IMR-90 (cell line): ENCODE measurements around the gene SREK1IP1. TPM values are rescaled to one million over a fixed set of nuclear protein-coding genes. Genes with fewer than 3 reads are reported as not detected.

Experiments used
- ATAC-seq: fragments of 200-7000 bp; cut with Tn5 transposase; 2 replicates; pipeline ENCODE4 v1.9.1; 2020; ENCODE audit warnings: low read depth, mild to moderate bottlenecking, moderate library complexity
- BruUV-seq: library from RNA; stranded (reverse); fragments of 400-500 nt; replicated peaks from 2 replicates; lab custom pipeline; 2021; lab: Mats Ljungman, UMichigan
- CTCF ChIA-PET: fragments of 300-600 bp; formaldehyde crosslinking; extraction: SDS; loops from one replicate; lab custom pipeline; 2021; ENCODE audit warnings: antibody characterized with exemption; lab: Yijun Ruan, JAX
- POLR2A ChIA-PET: fragments of 300-600 bp; sonication (Branson Sonifier 250); formaldehyde crosslinking; loops from one replicate; lab custom pipeline; 2022; ENCODE audit warnings: antibody characterized with exemption; ENCODE audit not compliant: unreplicated experiment; lab: Charles Lee
- DNase-seq: peaks from one replicate; pipeline ENCODE4 v3.0.0; 2013
- H2AFZ ChIP-seq: replicated peaks from 2 replicates; pipeline ENCODE3; 2013; ENCODE audit warnings: low read length, mild to moderate bottlenecking; ENCODE audit not compliant: poor library complexity
- H2AK5ac ChIP-seq: 2 replicates; pipeline ENCODE4 v1.6.1; 2013; ENCODE audit warnings: low read depth, low read length, inconsistent platforms
- H2AK9ac ChIP-seq: replicated peaks from 2 replicates; pipeline ENCODE3; 2013; ENCODE audit warnings: mild to moderate bottlenecking, low read depth, low read length, moderate library complexity; ENCODE audit not compliant: poor library complexity
- H2BK120ac ChIP-seq: 2 replicates; pipeline ENCODE4 v1.6.1; 2013; ENCODE audit warnings: low read depth, low read length, inconsistent platforms
- H2BK15ac ChIP-seq: 3 replicates; pipeline ENCODE4 v1.6.1; 2013; ENCODE audit warnings: low read depth, low read length, inconsistent platforms
- H2BK20ac ChIP-seq: 2 replicates; pipeline ENCODE4 v1.6.1; 2013; ENCODE audit warnings: low read depth, mild to moderate bottlenecking, inconsistent platforms, low read length, moderate library complexity
- H2BK5ac ChIP-seq: 2 replicates; pipeline ENCODE4 v1.6.1; 2013; ENCODE audit warnings: mild to moderate bottlenecking, low read depth, low read length, inconsistent platforms; ENCODE audit not compliant: poor library complexity, severe bottlenecking
- H3K14ac ChIP-seq: replicated peaks from 2 replicates; pipeline ENCODE4 v1.6.1; 2013; ENCODE audit warnings: low read depth, low read length, inconsistent platforms
- H3K18ac ChIP-seq: 2 replicates; pipeline ENCODE4 v1.6.1; 2013; ENCODE audit warnings: low read depth, low read length, control low read depth
- H3K23ac ChIP-seq: 2 replicates; pipeline ENCODE4 v1.6.1; 2013; ENCODE audit warnings: low read depth, low read length, inconsistent platforms
- H3K27ac ChIP-seq: 2 replicates; pipeline ENCODE4 v1.5.1; 2013; ENCODE audit warnings: mild to moderate bottlenecking, control low read depth, low read length; ENCODE audit not compliant: insufficient read depth
- H3K27me3 ChIP-seq: 2 replicates; pipeline ENCODE4 v1.6.1; 2013; ENCODE audit warnings: low read length; ENCODE audit not compliant: control insufficient read depth, insufficient read depth
- H3K36me3 ChIP-seq: 2 replicates; pipeline ENCODE4 v1.6.1; 2013; ENCODE audit warnings: low read length, mixed read lengths; ENCODE audit not compliant: control insufficient read depth, insufficient read depth
- H3K4ac ChIP-seq: 2 replicates; pipeline ENCODE4 v1.6.1; 2013; ENCODE audit warnings: low read depth, low read length, inconsistent platforms
- H3K4me1 ChIP-seq: 2 replicates; pipeline ENCODE4 v1.6.1; 2013; ENCODE audit warnings: low read length, mixed read lengths; ENCODE audit not compliant: control insufficient read depth, insufficient read depth
- H3K4me2 ChIP-seq: 2 replicates; pipeline ENCODE4 v1.6.1; 2013; ENCODE audit warnings: low read depth, mild to moderate bottlenecking, control low read depth, low read length, moderate library complexity
- H3K4me3 ChIP-seq: 2 replicates; pipeline ENCODE4 v1.5.1; 2013; ENCODE audit warnings: low read depth, mild to moderate bottlenecking, control low read depth, low read length, moderate library complexity; ENCODE audit not compliant: insufficient read depth
- H3K56ac ChIP-seq: 2 replicates; pipeline ENCODE4 v1.6.1; 2013; ENCODE audit warnings: low read length, inconsistent platforms; ENCODE audit not compliant: insufficient read depth; ENCODE audit errors: extremely low read depth
- H3K79me1 ChIP-seq, 2 experiments: 2 replicates each; pipeline ENCODE4 v1.6.1; 2013; ENCODE audit warnings: low read length in 2 of 2, inconsistent platforms in 1 of 2, low read depth in 1 of 2
- H3K9ac ChIP-seq: 2 replicates; pipeline ENCODE4 v1.6.1; 2013; ENCODE audit warnings: low read depth, low read length, control low read depth
- H3K9me1 ChIP-seq: 2 replicates; pipeline ENCODE4 v1.6.1; 2013; ENCODE audit warnings: low read length, inconsistent platforms; ENCODE audit not compliant: insufficient read depth
- H3K9me3 ChIP-seq: 2 replicates; pipeline ENCODE4 v1.6.1; 2013; ENCODE audit warnings: low read length; ENCODE audit not compliant: control insufficient read depth, insufficient read depth
- H4K20me1 ChIP-seq: 2 replicates; pipeline ENCODE4 v1.6.1; 2013; ENCODE audit warnings: low read length, inconsistent platforms; ENCODE audit not compliant: insufficient read depth
- H4K5ac ChIP-seq: 2 replicates; pipeline ENCODE4 v1.6.1; 2013; ENCODE audit warnings: mild to moderate bottlenecking, low read depth, low read length, control low read depth
- H4K8ac ChIP-seq, 2 experiments: 2 replicates each; pipeline ENCODE4 v1.6.1; 2013; ENCODE audit warnings: low read depth in 2 of 2, low read length in 2 of 2, control low read depth in 1 of 2, inconsistent platforms in 1 of 2
- H4K91ac ChIP-seq: 2 replicates; pipeline ENCODE4 v1.6.1; 2013; ENCODE audit warnings: low read depth, low read length, inconsistent platforms; ENCODE audit not compliant: insufficient read depth
- BHLHE40 ChIP-seq: fragments of 150-350 bp; IDR thresholded peaks from 2 replicates; pipeline ENCODE4 v1.6.1; 2016; ENCODE audit warnings: mild to moderate bottlenecking, low read depth, low read length
- CEBPB ChIP-seq: IDR thresholded peaks from 2 replicates; pipeline ENCODE4 v1.6.1; 2012; ENCODE audit warnings: low read depth, low read length, improper control_type of control experiment
- CHD1 ChIP-seq: IDR thresholded peaks from 2 replicates; pipeline ENCODE4 v1.6.1; 2012; ENCODE audit warnings: low read depth, low read length, improper control_type of control experiment
- MAFK ChIP-seq: IDR thresholded peaks from 2 replicates; pipeline ENCODE4 v1.6.1; 2012; ENCODE audit warnings: low read depth, low read length, improper control_type of control experiment
- MAZ ChIP-seq: IDR thresholded peaks from 2 replicates; pipeline ENCODE4 v1.6.1; 2012; ENCODE audit warnings: low read depth, mild to moderate bottlenecking, low read length, improper control_type of control experiment, moderate library complexity, borderline replicate concordance
- MXI1 ChIP-seq: IDR thresholded peaks from 2 replicates; pipeline ENCODE4 v1.6.1; 2012; ENCODE audit warnings: low read depth, mild to moderate bottlenecking, low read length, moderate library complexity, borderline replicate concordance
- NFE2L2 ChIP-seq: fragments of 150-350 bp; IDR thresholded peaks from 2 replicates; pipeline ENCODE4 v1.6.1; 2016; ENCODE audit warnings: low read depth, mild to moderate bottlenecking, low read length
- RFX5 ChIP-seq: IDR thresholded peaks from 2 replicates; pipeline ENCODE4 v1.8.0; 2012; ENCODE audit warnings: low read depth, mild to moderate bottlenecking, low read length, moderate library complexity
- SMC3 ChIP-seq: fragments of 150-350 bp; IDR thresholded peaks from 2 replicates; pipeline ENCODE4 v1.6.1; 2016; ENCODE audit warnings: low read depth, mild to moderate bottlenecking, antibody characterized with exemption, low read length, moderate library complexity
- WGBS, 2 experiments: methylation state at CpG; one replicate each; pipeline versions ENCODE4 v1.1.5 to v1.1.7; 2013; ENCODE audit warnings: missing lambda C conversion rate in 2 of 2; ENCODE audit not compliant: insufficient read length in 1 of 2; ENCODE audit errors: extremely low coverage in 2 of 2; 5-methylcytosine and 5-hydroxymethylcytosine counted together
- dilution Hi-C: fragments of 300-500 bp; cut with HindIII; formaldehyde crosslinking; loops from one replicate; pipeline ENCODE4 v1.14.3; 2018; ENCODE audit warnings: low sequenced_read_pairs; ENCODE audit not compliant: unreplicated experiment
- in situ Hi-C: fragments of 300-500 bp; cut with MboI; formaldehyde crosslinking; loops from 3 replicates; pipeline ENCODE4 v1.14.3; 2019; ENCODE audit warnings: low sequenced_read_pairs, inconsistent platforms, mixed read lengths
- intact Hi-C: fragments of 100-400 bp; cut with micrococcal nuclease; formaldehyde crosslinking; loops from 2 replicates; pipeline ENCODE4 v1.10.0; 2022
- polyA plus RNA-seq, 3 experiments: library from polyadenylated mRNA; depleted of rRNA; stranded (reverse); fragments of >200 nt; gene quantifications; 2 replicates each; pipeline ENCODE4 v1.2.3, GENCODE V29; 2012; ENCODE audit warnings: low replicate concordance in 1 of 3
- total RNA-seq: library from RNA; depleted of rRNA; stranded (reverse); fragments of >200 nt; gene quantifications from 2 replicates; pipeline ENCODE4 v1.2.3, GENCODE V29; 2012
- TF ChIP-seq, protein P1 (sequence below): conservative IDR thresholded peaks from 2 replicates; pipeline ENCODE4 v1.5.1; 2012; ENCODE audit warnings: mild to moderate bottlenecking, low read depth, low read length, improper control_type of control experiment

Gene SREK1IP1
- total and polyA plus RNA-seq, 2 of the 4 experiments (the other 2 are of a cell fraction) = 3.3 to 6.5 TPM

DNA sequence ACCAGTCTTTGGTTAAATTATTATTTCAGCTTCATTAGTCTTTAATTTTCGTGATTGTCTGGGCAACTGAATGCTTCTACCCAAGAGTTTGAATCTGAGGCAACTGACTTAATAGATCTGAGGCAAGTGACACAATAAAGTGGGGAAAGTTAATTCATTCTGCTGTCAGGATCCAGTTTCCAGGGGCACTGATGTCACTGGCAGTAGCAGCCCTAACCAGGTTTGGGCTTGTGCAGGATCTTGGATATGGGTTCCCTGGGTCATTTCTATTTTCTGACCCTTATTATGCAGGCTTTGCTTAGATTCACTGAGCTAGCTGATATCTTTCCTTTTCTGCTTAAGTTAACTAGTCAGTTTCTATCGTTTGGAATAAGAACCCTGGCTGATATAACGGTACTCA lies 9.6 kb downstream of the SREK1IP1 start:
- Histone ChIP-seq H3K79me1 (peaks cover 7 to 24% of the 10 kb centered on the region in 2 experiments; a peak in 3 of 4 replicates), H3K9me3 (no peaks in the 10 kb centered on the region), H3K18ac (no peak overlapping the region), H3K27ac (no peak overlapping the region), H4K20me1 (peaks cover 4% of the 10 kb centered on the region; the same call in 1 of the 2 replicates), H2AFZ (no peak overlapping the region), H3K14ac (no peak overlapping the region), H3K56ac (no peak overlapping the region), H3K27me3 (no peaks in the 10 kb centered on the region), H2AK9ac (no peak overlapping the region), H2BK15ac (no peak overlapping the region), H3K36me3 (peaks cover 3% of the 10 kb centered on the region), H4K91ac (no peak overlapping the region), H3K4me3 (no peak overlapping the region), H2BK120ac (no peak overlapping the region), H3K23ac (no peak overlapping the region), H2BK20ac (no peak overlapping the region), H4K8ac (no peak overlapping the region), H3K4me1 (peaks cover 4% of the 10 kb centered on the region; the same call in 1 of the 2 replicates), H2AK5ac (no peak overlapping the region), H3K4me2 (no peak overlapping the region), H3K9ac (no peak overlapping the region), H3K4ac (no peak overlapping the region), H3K9me1 (no peaks in the 10 kb centered on the region), H4K5ac (no peak overlapping the region), H2BK5ac (no peak overlapping the region)
- no peak for DNase-seq
- no peak for TF ChIP-seq MXI1
- TF ChIP-seq NFE2L2 = no peak
- no peak for TF ChIP-seq SMC3
- TF ChIP-seq CHD1 = no peak
- no peak for TF ChIP-seq CEBPB
- TF ChIP-seq RFX5 = no peak
- no peak for TF ChIP-seq MAZ
- TF ChIP-seq BHLHE40 = no peak
- TF ChIP-seq, protein P1, sequence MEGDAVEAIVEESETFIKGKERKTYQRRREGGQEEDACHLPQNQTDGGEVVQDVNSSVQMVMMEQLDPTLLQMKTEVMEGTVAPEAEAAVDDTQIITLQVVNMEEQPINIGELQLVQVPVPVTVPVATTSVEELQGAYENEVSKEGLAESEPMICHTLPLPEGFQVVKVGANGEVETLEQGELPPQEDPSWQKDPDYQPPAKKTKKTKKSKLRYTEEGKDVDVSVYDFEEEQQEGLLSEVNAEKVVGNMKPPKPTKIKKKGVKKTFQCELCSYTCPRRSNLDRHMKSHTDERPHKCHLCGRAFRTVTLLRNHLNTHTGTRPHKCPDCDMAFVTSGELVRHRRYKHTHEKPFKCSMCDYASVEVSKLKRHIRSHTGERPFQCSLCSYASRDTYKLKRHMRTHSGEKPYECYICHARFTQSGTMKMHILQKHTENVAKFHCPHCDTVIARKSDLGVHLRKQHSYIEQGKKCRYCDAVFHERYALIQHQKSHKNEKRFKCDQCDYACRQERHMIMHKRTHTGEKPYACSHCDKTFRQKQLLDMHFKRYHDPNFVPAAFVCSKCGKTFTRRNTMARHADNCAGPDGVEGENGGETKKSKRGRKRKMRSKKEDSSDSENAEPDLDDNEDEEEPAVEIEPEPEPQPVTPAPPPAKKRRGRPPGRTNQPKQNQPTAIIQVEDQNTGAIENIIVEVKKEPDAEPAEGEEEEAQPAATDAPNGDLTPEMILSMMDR = no peak
- no peak for TF ChIP-seq MAFK
- ChIA-PET POLR2A (no interaction called here), CTCF (interaction anchor here (0.9 kb wide), 1 partner anchor 25 kb away, joined by 3 read pairs; no protein-coding TSS in a partner anchor)
- no peak for ATAC-seq
- intact Hi-C loops = no loop called here
- dilution Hi-C loops = no loop called here
- BruUV-seq = no TSS peak
- WGBS, 2 experiments = 20% methylated on average over 1 of the region's 3 CpGs; no CpG with 5 or more reads in 1 of the 2 experiments
- in situ Hi-C loops = no loop called here
